HS-27A (cell line): ENCODE data around the gene TRPM5.
"Not testable (repeated sequence)": the region's sequence is repeated elsewhere in the genome, so short reads cannot be mapped to it uniquely, and the experiment has no call there.

Experiments
- DNase-seq: peaks from one replicate; pipeline ENCODE4 v3.0.0-alpha.2; 2012; ENCODE audit warnings: low read depth, missing footprints

The TRPM5 gene

GRCh38 chr11:2443881-2444820 lies at the start of gene TRPM5:
Gene TRPM5, minus strand, starts transcription at chr11:2444514. Its CDS starts 21,478 bp downstream, at chr11:2423036.
- DNase-seq: no peak

GRCh38 chr11:2489083-2489482 lies 44.8 kb upstream of the TRPM5 start:
- DNase-seq: no peak

- DNase-seq: no peak
These were observed 43.7 kb upstream of the TRPM5 start for GRCh38 chr11:2488004-2488403.

- DNase-seq: no peak
These were observed 40.3 kb upstream of the TRPM5 start for GRCh38 chr11:2484576-2485125.

- no peak for DNase-seq
These were observed 39.1 kb upstream of the TRPM5 start for GRCh38 chr11:2483426-2483825.

DNA sequence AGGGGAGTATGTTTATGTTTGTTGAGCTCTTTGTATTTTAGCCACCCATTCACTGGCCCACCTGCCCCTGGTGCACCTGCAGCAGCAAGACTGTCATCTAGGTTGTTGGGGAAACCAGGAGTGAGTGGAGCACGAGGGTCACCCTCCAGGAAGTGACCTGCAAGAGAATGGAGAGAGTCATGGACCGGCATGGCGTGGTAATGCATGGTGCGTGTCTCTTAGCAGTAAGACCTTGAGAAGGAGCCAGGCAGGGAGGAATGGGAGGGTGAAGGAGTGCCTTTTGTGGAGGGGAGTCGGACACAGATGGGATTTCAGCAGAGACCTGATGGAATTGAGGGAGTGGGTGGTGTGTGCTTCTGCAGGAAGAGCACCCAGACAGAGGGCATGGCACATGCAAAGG lies 38.4 kb upstream of the TRPM5 start:
- DNase-seq: no peak

DNA sequence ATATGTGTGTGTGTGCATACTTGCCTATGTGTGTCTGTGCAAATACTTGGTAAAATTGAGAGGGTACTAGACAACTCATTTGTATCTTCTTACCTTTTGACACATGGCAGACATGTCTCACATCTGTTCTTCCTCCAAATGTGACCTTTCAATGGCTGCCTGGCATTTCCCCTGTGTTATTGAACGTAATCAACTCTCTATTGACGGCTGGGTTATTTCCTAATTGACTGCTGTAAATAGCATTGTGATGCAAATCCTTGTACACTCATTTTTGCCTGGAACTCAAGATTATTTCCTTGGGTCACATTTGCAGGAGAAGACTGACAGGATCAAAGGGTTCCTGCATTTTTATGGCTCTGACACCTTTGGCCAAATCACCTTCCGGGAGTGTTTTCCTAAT lies 37.9 kb upstream of the TRPM5 start:
- no peak for DNase-seq

DNA sequence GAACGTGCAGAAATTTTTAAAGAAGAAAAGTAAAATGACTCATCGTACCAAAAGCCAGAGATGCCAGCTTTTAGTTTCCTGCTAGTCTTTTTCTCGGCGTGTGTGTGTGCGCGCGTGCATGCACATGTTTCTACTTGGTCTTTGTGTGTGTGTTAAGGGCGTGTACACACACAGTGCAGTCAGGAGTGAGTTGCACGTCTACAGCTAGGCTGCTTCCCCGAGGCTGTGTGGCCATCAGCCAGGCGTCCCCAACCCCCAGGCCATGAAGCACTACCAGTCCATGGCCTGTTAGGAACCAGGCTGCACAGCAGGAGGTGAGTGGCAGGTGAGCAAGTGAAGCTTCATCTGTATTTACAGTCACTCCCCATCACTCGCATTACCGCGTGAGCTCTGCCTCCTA lies 36.9 kb upstream of the TRPM5 start:
- no peak for DNase-seq

DNA sequence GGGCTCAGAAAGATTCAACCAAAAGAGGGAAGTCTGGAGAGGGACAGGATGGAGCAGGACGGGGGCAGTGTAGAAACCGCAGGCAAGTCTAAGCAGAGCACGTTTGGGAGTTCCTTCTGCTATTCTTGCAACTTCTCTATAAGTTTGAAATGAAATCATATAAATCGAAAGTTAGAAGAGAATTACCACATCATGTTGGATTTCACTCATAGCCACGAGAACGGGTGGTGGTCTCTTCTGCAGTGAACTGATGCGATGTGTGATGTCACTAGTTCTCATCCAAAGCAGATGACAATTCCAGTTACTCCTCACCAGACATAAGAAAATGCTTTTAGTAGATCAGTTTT lies 36.5 kb upstream of the TRPM5 start:
- DNase-seq: no peak

GRCh38 chr11:2480067-2480873 lies 36.0 kb upstream of the TRPM5 start:
- not testable (repeated sequence) for DNase-seq

GRCh38 chr11:2477936-2478335 lies 33.6 kb upstream of the TRPM5 start:
- DNase-seq: no peak

- no peak for DNase-seq
These were observed 32.9 kb upstream of the TRPM5 start for GRCh38 chr11:2477254-2477653.

- no peak for DNase-seq
These were observed 31.0 kb upstream of the TRPM5 start for GRCh38 chr11:2475136-2475918.

- no peak for DNase-seq
These were observed 30.0 kb upstream of the TRPM5 start for GRCh38 chr11:2474059-2474901.

DNA sequence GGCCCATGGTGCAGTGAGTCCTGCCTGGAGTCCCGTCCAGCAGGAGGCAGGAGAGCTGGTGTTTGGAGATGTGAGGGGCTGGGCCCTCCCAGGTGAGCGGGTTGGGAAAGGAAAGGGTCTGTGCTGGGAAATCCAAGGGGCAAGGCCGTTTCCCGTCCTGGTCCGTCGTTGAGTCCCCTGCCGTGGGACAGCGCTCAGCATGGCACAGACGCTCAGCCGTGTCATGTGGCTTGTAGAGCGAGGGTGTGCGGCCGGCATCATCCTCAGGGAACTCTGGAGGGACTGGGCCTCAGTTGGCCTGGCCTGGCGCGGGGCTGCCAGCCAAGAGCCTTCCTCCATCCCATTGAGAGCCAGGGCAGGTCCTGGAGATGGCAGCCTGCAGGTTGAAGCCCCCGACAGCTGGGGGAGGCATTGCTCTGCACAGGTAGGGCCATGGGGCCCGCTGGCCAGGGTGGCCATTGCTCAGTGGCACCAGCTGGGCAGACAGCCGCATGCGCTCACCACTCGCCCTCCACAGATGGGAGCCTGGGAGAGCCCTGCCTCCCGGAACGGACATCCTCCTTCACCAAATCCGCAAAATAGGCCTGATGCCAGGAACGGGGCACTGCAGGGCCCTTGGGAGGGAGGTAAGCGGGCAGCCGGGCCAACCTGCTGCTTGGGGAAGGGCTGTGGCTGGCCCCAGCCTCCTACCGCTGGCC lies 29.2 kb upstream of the TRPM5 start:
- DNase-seq: no peak

DNA sequence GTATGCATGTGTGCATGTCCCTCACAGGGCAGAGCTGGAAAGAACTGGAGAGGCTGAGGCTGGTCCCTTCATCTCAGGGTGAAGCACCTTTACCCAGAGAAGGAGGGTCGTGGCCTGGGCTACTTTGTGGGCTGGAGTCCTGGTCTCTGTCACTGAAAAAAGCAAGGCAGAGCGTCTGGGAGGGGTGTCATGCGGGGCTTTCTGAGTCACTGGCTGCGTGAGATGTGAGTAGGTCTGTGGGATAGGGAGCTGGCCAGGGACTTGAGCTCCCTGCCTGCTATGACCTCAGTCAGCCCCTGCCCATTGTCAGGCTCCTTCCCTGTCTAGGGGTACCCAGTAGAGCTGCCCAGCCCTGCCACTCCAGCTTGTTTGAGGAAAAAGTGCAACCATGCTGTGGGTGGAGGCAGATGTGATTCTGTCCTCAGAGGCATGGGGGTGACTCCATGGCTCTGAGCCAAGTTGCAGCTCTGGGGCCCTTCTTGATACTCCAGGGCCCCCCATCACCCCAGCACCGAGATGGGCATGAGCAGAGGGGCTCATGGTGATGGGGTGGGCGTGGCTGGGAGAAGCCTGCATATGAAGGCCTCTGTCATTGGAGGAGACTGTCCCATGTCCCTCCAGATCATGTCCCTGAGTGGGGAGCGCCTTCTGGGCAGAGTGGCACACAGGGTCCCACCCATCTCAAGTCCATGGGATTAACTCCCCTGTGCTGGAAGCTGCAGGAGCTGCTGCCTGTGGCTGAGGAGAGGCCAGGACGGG lies 28.3 kb upstream of the TRPM5 start:
- DNase-seq: no peak

- DNase-seq: no peak
These were observed 27.4 kb upstream of the TRPM5 start for GRCh38 chr11:2471804-2472096.

DNA sequence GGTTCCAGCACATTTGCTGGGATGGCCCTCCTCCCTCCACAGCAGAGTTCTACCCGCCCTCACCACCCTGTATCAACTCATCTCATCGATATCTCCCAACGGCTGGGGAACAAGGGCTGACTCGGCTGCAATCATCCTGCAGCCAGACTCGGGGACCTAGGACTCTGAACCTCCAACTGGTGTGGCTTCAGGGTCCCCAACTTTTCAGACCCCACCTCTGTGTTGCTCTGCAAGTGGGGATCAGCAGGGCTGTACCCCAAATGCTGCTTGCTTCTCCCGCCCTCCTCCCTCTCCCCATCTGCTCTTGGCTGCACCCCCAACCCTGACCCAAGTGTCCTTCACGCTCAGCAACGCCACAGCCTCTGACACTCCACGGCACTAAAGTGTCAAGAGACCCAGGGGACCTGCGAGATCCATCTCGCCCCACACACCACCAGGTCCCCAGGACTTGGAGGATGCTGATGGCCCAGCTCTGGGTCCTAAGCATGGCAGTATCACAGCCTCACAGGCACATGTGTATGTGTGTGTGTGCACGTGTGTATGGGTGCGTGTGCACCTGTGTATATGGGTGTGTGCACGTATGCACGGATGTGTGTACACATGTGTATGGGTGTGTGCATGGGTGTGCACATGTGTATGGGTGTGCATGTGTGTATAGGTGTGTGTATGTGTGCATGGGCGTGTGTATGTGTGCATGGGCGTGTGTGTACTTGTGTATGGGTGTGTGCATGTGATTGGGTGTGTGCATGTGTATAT lies 26.9 kb upstream of the TRPM5 start:
- DNase-seq: no peak

GRCh38 chr11:2470495-2470894 lies 26.2 kb upstream of the TRPM5 start:
- DNase-seq: no peak
